ENCODE measurements around the gene CFAP100. TPM values are rescaled to one million over a fixed set of nuclear protein-coding genes. Genes with fewer than 3 reads are reported as not detected.

Gene CFAP100
- total RNA-seq, 2 donors from 2014 or later = 0.44 to 0.66 TPM

DNA sequence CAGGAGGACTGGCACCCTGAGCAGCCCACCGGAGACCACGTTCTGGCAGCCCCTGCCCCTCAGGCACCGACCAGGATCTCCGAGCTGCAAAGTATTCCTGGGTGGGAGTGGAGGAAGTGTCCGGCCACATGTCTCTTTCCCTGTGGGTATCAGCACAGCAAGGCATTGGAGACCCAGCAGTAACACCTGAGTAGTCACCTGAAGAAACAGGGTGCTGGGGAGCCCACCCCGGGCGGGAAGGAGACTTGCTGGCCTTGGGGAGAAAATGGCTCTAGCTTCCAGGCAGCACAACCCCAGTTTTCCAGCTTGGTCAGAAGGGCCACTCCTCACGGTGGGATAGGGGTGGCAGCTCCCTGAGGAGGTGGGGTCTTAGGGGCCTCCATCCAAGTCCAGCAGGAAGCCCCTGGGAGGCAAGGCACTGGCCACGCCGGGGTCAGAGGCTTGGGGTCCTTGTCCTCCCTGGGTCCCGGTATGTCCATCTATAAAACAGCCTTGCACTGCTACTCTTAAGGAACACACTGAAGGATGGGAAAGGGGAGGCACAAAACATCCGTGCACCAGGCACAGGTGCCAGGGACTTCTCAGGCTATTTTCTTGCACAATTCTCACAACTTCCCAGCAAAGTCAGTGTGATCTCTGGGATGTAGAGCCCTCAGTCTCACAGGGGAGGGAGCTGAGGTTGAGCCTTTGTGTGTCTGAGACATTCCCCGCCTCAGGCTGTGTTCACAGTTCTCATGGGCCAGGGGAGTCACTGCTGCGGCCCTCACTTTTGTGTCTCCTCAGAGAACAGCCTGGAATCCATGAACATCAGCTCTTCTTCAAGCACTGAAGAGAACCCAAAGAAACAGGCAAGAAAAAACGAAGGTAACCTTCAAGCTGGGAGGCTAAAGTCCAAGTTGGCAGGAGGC lies 11.9 kb downstream of the CFAP100 start:
- 79 to 87% methylated on average over 3 to 15 of the region's 15 CpGs for WGBS, 2 experiments (ENCODE audit: insufficient coverage in 1 of 2, insufficient read length in 1 of 2)
- no peak for DNase-seq

DNA sequence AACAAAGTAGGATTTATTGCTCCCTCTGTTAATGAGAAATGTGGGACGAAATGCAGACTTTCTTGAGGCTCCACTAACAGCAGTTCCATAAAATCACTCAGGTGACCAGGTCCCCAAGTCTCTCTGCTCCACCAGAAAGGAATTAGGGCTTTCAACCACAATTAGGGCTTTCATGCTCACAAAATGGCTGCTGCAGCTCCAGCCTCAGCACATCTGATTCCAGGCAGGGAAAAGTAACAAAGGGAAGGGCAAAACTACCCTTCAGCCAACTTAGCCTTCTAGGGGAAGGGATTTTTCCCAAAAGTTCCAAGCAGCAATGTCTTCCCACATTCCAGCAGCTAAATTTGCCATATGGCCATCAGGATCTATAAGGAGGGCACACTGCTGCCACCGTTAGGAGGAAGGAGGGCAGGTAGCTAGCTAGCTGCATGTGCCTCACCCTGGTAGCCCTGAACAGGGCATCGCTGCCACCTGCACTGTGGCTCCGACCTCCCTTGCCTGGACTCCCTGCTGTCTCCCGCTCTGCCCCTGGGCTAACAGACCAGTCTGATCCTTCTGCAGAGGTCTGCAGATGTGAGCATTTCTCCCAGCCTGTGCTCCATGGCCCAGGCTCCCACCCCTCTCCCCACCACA lies 12.8 kb downstream of the CFAP100 start:
- Histone ChIP-seq H3K4me3 (ENCODE audit: low read length) (no peak overlapping the region), H3K4me1 (ENCODE audit: control insufficient read depth, insufficient read depth, low read length) (no peaks in the 10 kb centered on the region), H3K9ac (ENCODE audit: extremely low read depth, low read length, poor library complexity, severe bottlenecking) (no peak overlapping the region), H3K27ac (ENCODE audit: low read depth, low read length) (no peak overlapping the region), H3K36me3 (ENCODE audit: control insufficient read depth, insufficient read depth, low read length) (no peaks in the 10 kb centered on the region), H3K27me3 (ENCODE audit: control insufficient read depth, insufficient read depth, low read length, poor library complexity, severe bottlenecking) (no peaks in the 10 kb centered on the region), H3K9me3 (ENCODE audit: control insufficient read depth, low read length) (no peaks in the 10 kb centered on the region)
- TF ChIP-seq, protein P1, sequence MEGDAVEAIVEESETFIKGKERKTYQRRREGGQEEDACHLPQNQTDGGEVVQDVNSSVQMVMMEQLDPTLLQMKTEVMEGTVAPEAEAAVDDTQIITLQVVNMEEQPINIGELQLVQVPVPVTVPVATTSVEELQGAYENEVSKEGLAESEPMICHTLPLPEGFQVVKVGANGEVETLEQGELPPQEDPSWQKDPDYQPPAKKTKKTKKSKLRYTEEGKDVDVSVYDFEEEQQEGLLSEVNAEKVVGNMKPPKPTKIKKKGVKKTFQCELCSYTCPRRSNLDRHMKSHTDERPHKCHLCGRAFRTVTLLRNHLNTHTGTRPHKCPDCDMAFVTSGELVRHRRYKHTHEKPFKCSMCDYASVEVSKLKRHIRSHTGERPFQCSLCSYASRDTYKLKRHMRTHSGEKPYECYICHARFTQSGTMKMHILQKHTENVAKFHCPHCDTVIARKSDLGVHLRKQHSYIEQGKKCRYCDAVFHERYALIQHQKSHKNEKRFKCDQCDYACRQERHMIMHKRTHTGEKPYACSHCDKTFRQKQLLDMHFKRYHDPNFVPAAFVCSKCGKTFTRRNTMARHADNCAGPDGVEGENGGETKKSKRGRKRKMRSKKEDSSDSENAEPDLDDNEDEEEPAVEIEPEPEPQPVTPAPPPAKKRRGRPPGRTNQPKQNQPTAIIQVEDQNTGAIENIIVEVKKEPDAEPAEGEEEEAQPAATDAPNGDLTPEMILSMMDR (conservative IDR thresholded peaks at IDR 0.05) = no peak
- no peak for DNase-seq
- 90 to 94% methylated on average over 5 of the region's 5 CpGs for WGBS, 2 experiments (ENCODE audit: insufficient coverage in 1 of 2, insufficient read length in 1 of 2)
- peaks cover 5% of the 10 kb centered on the region for H3K27me3 Mint-ChIP-seq (ENCODE audit: insufficient read depth)
- no peaks in the 10 kb centered on the region for H3K9me3 Mint-ChIP-seq
- H3K27ac Mint-ChIP-seq = no peak overlapping the region
- H3K4me3 Mint-ChIP-seq = no peak overlapping the region
- H3K36me3 Mint-ChIP-seq (ENCODE audit: low read depth) = no peaks in the 10 kb centered on the region
- no peaks in the 10 kb centered on the region for H3K4me1 Mint-ChIP-seq

More for the DNA sequence above, 11.9 kb downstream of the CFAP100 start:
- H3K27ac ChIP-seq (ENCODE audit: low read depth, low read length) = no peak overlapping the region
- Mint-ChIP-seq H3K27me3 (ENCODE audit: insufficient read depth) (peaks cover 5% of the 10 kb centered on the region), H3K4me1 (no peaks in the 10 kb centered on the region), H3K9me3 (no peaks in the 10 kb centered on the region), H3K36me3 (ENCODE audit: low read depth) (no peaks in the 10 kb centered on the region), H3K27ac (no peak overlapping the region), H3K4me3 (no peak overlapping the region)
- H3K4me3 ChIP-seq (ENCODE audit: low read length) = no peak overlapping the region
- H3K9me3 ChIP-seq (ENCODE audit: control insufficient read depth, low read length) = no peaks in the 10 kb centered on the region
- no peaks in the 10 kb centered on the region for H3K27me3 ChIP-seq (ENCODE audit: control insufficient read depth, insufficient read depth, low read length, poor library complexity, severe bottlenecking)
- no peaks in the 10 kb centered on the region for H3K36me3 ChIP-seq (ENCODE audit: control insufficient read depth, insufficient read depth, low read length)
- no peaks in the 10 kb centered on the region for H3K4me1 ChIP-seq (ENCODE audit: control insufficient read depth, insufficient read depth, low read length)
- H3K9ac ChIP-seq (ENCODE audit: extremely low read depth, low read length, poor library complexity, severe bottlenecking) = no peak overlapping the region
- TF ChIP-seq, protein P1 (conservative IDR thresholded peaks at IDR 0.05) = no peak

GRCh38 chr3:126408099-126408498 lies 13.4 kb downstream of the CFAP100 start:
- WGBS, 2 experiments (ENCODE audit: insufficient coverage in 1 of 2, insufficient read length in 1 of 2) = 90 to 93% methylated on average over 3 to 5 of the region's 5 CpGs
- H3K27me3 Mint-ChIP-seq (ENCODE audit: insufficient read depth) = peaks cover 5% of the 10 kb centered on the region
- no peaks in the 10 kb centered on the region for H3K36me3 Mint-ChIP-seq (ENCODE audit: low read depth)

More at GRCh38 chr3:126408099-126408498, 13.4 kb downstream of the CFAP100 start:
- no peak overlapping the region for H3K4me3 ChIP-seq (ENCODE audit: low read length)
- no peak for DNase-seq
- no peak overlapping the region for H3K9ac ChIP-seq (ENCODE audit: extremely low read depth, low read length, poor library complexity, severe bottlenecking)
- no peak overlapping the region for H3K27ac ChIP-seq (ENCODE audit: low read depth, low read length)
- H3K4me1 Mint-ChIP-seq = no peaks in the 10 kb centered on the region
- no peak overlapping the region for H3K27ac Mint-ChIP-seq
- TF ChIP-seq, protein P1 (conservative IDR thresholded peaks at IDR 0.05) = no peak
- no peaks in the 10 kb centered on the region for H3K36me3 ChIP-seq (ENCODE audit: control insufficient read depth, insufficient read depth, low read length)
- H3K4me3 Mint-ChIP-seq = no peak overlapping the region
- no peaks in the 10 kb centered on the region for H3K9me3 Mint-ChIP-seq
- no peaks in the 10 kb centered on the region for H3K4me1 ChIP-seq (ENCODE audit: control insufficient read depth, insufficient read depth, low read length)
- H3K27me3 ChIP-seq (ENCODE audit: control insufficient read depth, insufficient read depth, low read length, poor library complexity, severe bottlenecking) = no peaks in the 10 kb centered on the region
- no peaks in the 10 kb centered on the region for H3K9me3 ChIP-seq (ENCODE audit: control insufficient read depth, low read length)
